Activated T-cell treated with anti-CD3 and anti-CD28 coated beads, Interleukin-2, amount 50 U/mL, for 4 hours (primary cell): ENCODE data around the gene ARHGAP15. TPM values are rescaled to one million over a fixed set of nuclear protein-coding genes. Genes with fewer than 3 reads are reported as not detected.

ENCODE experiments used
- ATAC-seq, 2 donors: fragments of 200-7000 bp; cut with Tn5 transposase; one replicate each; pipeline ENCODE4 v1.10.0; 2021
- DNase-seq: peaks from one replicate; pipeline ENCODE4 v3.0.0-alpha.2; 2020
- H3K27me3 Mint-ChIP-seq: one replicate; pipeline ENCODE4 v1.8.0; 2021; ENCODE audit warnings: low read depth, mixed read lengths
- H3K36me3 Mint-ChIP-seq: one replicate; pipeline ENCODE4 v1.8.0; 2022; ENCODE audit warnings: mixed read lengths; ENCODE audit not compliant: insufficient read depth
- H3K4me1 Mint-ChIP-seq: one replicate; pipeline ENCODE4 v1.8.0; 2021; ENCODE audit warnings: low read depth, mixed read lengths
- H3K4me3 Mint-ChIP-seq: one replicate; pipeline ENCODE4 v1.8.0; 2021; ENCODE audit warnings: mild to moderate bottlenecking, moderate library complexity, mixed read lengths
- H3K9me3 Mint-ChIP-seq: one replicate; pipeline ENCODE4 v1.8.0; 2021; ENCODE audit warnings: mixed read lengths
- total RNA-seq, 3 donors: library from RNA; stranded (reverse); gene quantifications; one replicate each; pipeline ENCODE4 v1.2.1, GENCODE V29; 2021

ARHGAP15 gene
- total RNA-seq, 3 donors from 2014 or later, result 16.3 to 26.5 (median 25.6) TPM

DNA sequence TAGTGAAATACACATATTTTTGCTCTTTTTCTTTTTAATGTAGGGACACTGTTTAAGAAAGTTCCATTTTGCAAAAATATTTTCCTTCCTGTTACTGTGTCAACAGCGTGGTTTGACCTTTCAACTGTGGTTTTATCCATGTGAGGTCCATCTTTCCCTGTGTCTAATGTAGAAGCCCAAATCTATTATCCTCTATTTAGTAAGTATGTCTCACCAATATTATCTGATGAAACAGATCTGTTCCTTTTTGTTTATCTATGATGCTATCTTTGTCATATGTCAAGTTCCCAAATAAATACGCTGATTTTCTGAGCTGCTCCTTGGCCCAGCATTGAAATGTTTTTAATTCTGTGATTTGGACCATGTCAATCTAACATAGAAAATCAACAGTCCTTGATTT lies 3.5 kb upstream of the ARHGAP15 start:
- Mint-ChIP-seq H3K4me1 (peaks cover 26% of the 10 kb centered on the region), H3K36me3 (no peaks in the 10 kb centered on the region), H3K9me3 (no peaks in the 10 kb centered on the region), H3K27me3 (no peaks in the 10 kb centered on the region), H3K4me3 (no peak overlapping the region)
- DNase-seq (no peak), ATAC-seq (no peak)

DNA sequence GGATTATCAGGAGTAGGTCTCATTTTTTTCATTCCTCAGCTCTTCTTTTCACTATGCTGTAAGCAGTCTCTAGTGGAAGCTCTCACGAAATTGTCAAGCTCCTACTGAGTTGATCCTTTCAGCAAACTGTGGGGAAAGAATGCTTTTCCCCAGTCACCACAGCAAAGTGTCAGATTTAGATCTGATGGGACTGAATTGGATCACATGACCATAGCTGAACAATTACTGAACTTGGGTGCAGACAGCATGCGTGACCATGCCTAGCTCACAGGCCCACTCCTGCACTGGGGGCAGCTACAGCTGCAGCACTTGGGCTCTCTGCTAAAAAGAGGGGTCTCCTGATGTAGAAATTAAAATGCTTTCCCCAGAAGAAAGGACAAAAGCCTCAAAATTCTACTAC lies 3.1 kb downstream of the ARHGAP15 start:
- peaks cover 74% of the 10 kb centered on the region for H3K4me1 Mint-ChIP-seq
- peak overlapping the region; percentile 10 for H3K4me3 Mint-ChIP-seq
- peaks cover 3% of the 10 kb centered on the region for H3K9me3 Mint-ChIP-seq
- DNase-seq (no peak), ATAC-seq (peak; percentile 46 to 55)
- H3K36me3 Mint-ChIP-seq, result peaks cover 14% of the 10 kb centered on the region
- H3K27me3 Mint-ChIP-seq, result no peaks in the 10 kb centered on the region

DNA sequence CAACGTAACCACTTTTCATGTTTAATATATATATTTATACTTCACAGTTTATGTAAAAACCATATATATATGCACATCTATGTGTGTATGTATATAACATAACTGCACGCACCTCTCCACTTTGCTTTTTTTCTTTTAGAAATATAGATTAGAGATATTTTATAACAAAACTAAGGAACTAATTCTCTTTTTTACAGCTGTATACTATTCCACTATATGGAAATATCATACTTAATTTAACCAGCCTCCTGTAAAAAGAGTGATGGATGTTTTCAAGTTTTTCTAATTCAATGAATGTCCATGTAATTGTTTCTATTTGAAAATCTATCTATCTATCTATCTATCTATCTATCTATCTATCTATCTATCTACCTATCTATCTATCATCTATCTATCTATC lies 4.6 kb downstream of the ARHGAP15 start:
- Mint-ChIP-seq H3K4me3 (no peak overlapping the region), H3K4me1 (peaks cover 76% of the 10 kb centered on the region), H3K36me3 (peaks cover 14% of the 10 kb centered on the region), H3K9me3 (peaks cover 3% of the 10 kb centered on the region), H3K27me3 (no peaks in the 10 kb centered on the region)
- no peak for ATAC-seq
- no peak for DNase-seq

DNA sequence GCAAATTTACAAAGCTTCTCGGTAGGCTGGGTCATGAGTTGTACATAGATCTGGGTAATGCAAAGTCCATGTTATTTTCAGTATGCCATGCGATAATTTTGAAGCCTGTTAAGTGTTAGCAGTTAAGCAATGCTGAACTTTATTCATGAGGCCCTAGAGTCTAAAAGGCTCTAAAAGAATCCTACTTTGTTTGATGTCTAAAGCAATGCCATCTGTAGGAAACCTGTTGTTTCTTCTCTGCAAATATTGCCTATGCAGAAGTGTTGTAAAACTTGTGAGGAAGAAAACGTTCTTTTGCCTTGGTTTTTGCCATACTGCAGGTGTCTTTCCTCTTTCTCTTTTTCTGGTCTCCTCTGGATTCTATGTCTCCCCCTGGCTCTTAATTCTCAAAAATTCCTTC lies 9.1 kb downstream of the ARHGAP15 start:
- H3K36me3 Mint-ChIP-seq, result peaks cover 22% of the 10 kb centered on the region

DNA sequence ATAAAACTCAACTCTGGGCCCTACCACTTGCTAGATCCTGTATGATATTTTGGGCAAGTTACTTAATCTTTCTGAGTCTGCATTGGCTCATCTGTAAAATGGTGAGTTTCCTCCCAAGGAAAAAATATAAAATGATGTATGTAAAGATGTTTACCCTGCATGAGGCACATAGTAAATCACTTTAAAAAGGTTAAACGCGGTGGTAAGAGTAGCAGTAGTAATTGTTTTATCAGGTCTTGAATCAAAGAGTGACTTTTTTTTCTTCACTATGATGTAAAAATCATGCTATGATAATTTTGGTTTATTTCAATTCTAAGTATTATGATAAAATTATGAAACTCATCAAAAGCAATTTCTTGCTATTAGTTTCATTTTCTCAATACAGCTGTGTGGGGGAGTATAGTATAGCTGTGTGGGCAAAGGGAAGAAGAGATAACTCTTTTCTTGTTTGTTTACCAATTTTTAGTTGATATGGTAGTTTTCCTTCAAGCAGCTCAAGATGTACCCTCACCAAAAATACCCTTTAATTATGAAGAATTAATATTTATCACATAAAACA lies 10.7 kb downstream of the ARHGAP15 start:
- Mint-ChIP-seq H3K4me3 (peak overlapping the region; percentile 75), H3K4me1 (peaks cover 86% of the 10 kb centered on the region), H3K27me3 (no peaks in the 10 kb centered on the region), H3K9me3 (no peaks in the 10 kb centered on the region), H3K36me3 (peaks cover 21% of the 10 kb centered on the region)
- peak; percentile 38 to 65 for ATAC-seq
- no peak for DNase-seq

More for the DNA sequence above, 9.1 kb downstream of the ARHGAP15 start:
- H3K27me3 Mint-ChIP-seq, result no peaks in the 10 kb centered on the region
- H3K4me3 Mint-ChIP-seq, result no peak overlapping the region
- ATAC-seq (no peak), DNase-seq (no peak)
- H3K9me3 Mint-ChIP-seq, result peaks cover 3% of the 10 kb centered on the region
- H3K4me1 Mint-ChIP-seq, result peaks cover 85% of the 10 kb centered on the region

DNA sequence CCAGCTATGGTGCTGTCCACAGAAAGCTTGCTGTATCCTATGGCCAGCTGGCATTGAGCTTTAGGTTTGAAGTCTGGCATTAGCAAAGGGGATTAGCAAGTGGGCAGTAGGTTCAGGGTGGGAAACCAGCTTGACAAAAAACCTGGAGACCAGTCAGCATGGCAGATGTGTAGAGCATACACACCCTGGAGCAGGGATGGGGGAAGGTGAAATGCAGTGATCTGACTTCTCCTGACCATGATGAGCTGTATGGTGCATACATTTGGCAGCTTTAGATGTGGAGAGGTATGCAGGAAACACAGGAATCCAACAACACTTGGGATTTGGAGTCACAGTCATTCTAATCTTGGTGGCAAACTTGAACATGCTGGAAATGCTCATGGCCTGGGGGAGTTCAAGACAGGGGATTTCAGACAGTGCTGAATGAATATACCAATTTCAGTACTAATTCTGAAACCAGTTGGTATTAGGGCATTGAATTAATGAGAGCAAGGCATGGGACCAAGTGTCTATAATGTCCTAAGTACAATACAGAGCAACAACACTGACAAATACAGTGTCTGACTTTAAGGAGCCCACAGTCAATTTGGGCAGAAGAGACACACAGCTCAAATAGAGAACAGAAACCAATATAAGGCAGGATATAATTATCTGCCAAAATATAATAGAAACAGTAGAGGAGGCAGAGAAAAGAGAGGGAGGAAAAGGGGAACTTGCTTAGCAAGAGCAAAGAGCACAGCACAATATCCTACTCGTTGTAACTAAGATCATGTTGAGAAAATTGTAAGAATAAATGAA lies 11.8 kb downstream of the ARHGAP15 start:
- no peak for DNase-seq
- peak overlapping the region; percentile 75 for H3K4me3 Mint-ChIP-seq
- H3K9me3 Mint-ChIP-seq, result no peaks in the 10 kb centered on the region
- H3K27me3 Mint-ChIP-seq, result no peaks in the 10 kb centered on the region
- H3K4me1 Mint-ChIP-seq, result peaks cover 83% of the 10 kb centered on the region
- ATAC-seq, result peak; percentile 44 to 49
- peaks cover 15% of the 10 kb centered on the region for H3K36me3 Mint-ChIP-seq

DNA sequence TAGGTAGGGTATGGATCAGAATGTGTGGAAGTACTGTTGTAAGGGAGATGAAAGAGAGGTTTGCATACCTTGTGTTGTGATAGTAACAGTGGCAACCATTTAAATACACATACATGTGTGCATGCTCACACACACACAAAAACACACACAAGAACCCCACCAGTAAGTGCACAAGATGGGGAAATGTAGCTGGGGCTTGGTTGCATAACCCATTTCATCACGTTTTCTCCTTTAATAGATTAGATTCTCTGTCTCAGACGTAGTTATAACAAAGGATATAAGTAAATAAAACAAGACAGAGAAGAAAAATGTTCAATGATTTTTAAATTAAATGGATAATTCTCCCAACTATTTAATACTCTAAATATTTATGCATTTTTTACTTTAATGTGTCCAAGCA lies 13.4 kb downstream of the ARHGAP15 start:
- Mint-ChIP-seq H3K27me3 (no peaks in the 10 kb centered on the region), H3K4me3 (no peak overlapping the region), H3K36me3 (peaks cover 17% of the 10 kb centered on the region), H3K4me1 (peaks cover 82% of the 10 kb centered on the region), H3K9me3 (no peaks in the 10 kb centered on the region)
- ATAC-seq (no peak), DNase-seq (no peak)

DNA sequence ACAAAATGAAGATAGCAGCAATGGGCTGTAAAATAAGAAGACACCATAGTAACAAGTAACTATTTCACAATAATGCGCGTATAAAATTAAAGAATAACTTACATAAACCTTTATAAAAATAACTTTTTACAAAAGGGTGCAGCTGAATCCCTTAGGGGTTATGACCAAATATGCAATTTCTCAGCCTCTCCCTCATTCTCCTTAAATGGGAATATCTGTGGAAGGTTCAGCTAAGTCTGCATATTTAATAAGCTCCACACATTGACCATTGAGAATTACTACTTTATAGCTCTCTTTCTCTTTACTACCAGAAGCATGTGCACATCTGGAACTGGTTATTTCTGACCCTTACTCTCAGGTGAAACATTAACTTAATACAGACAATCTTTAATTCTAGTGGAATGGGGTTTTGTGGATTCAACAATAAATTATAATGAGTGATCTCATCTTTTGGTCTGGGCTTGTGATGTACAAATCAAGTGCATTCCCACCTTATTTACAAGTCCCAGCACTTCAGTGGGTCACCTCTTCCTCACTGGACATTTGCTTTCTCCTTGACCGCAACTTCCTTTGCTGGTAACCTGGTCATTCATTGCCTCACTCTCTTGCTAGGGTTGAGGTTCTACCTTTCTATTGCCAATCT lies 15.7 kb downstream of the ARHGAP15 start:
- DNase-seq (no peak), ATAC-seq (no peak)
- Mint-ChIP-seq H3K36me3 (peaks cover 13% of the 10 kb centered on the region), H3K4me1 (peaks cover 81% of the 10 kb centered on the region), H3K4me3 (no peak overlapping the region), H3K9me3 (no peaks in the 10 kb centered on the region), H3K27me3 (no peaks in the 10 kb centered on the region)

DNA sequence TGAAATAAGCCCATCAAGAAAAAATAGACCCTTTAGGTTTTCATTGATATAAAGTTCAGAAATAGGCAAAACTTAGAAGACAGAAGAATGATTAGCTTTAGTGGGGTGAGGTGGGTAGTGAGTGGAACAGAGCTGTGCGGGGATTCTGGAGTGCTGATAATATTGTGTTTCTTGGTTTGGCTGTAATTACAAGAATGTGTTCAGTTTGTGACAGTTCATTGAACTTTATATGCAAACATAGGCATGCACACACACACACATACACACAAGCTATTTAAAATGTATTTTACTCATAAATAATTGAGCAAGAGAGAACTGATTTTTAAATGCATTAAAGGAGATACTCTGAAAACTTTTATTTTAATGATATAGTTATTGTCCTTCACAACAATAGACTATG lies 17.1 kb downstream of the ARHGAP15 start:
- peaks cover 13% of the 10 kb centered on the region for H3K36me3 Mint-ChIP-seq
- H3K27me3 Mint-ChIP-seq, result no peaks in the 10 kb centered on the region
- H3K9me3 Mint-ChIP-seq, result no peaks in the 10 kb centered on the region
- H3K4me1 Mint-ChIP-seq, result peaks cover 81% of the 10 kb centered on the region
- no peak overlapping the region for H3K4me3 Mint-ChIP-seq
- no peak for DNase-seq
- no peak for ATAC-seq

DNA sequence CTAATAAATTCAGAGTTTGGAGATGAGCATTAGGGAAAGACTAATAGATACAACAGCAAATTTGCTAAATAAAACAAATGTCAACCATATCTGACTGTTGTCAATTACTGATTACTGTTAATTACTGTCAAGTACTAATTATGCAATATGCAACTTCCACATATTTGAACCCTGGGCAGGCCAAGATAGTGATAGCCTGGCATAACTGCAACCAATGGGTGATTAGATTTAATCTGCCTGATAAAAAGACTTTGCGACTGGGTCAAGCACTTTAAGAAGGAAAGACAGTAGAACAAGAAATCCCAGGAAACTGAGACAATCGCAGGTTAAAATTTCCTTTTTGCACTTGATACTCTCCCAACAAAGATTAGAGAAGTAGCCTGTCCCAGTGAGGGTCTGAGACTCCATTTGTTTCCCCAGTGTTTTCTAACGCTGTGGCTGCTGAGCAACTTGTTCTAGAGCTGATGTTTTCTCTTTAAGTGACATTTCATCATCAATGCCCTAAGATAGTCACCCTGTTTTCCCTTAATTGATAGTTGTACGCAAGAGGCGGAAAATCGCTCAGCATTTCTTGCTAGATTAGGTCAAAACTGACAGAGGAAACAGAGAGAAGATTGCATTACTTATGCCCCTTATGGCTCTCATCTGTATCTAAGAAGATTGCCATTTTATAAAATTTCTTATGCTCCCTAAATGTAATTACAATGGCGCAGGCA lies 17.8 kb downstream of the ARHGAP15 start:
- no peaks in the 10 kb centered on the region for H3K9me3 Mint-ChIP-seq
- no peaks in the 10 kb centered on the region for H3K27me3 Mint-ChIP-seq
- peaks cover 81% of the 10 kb centered on the region for H3K4me1 Mint-ChIP-seq
- ATAC-seq (no peak), DNase-seq (no peak)
- peaks cover 15% of the 10 kb centered on the region for H3K36me3 Mint-ChIP-seq
- H3K4me3 Mint-ChIP-seq, result no peak overlapping the region

DNA sequence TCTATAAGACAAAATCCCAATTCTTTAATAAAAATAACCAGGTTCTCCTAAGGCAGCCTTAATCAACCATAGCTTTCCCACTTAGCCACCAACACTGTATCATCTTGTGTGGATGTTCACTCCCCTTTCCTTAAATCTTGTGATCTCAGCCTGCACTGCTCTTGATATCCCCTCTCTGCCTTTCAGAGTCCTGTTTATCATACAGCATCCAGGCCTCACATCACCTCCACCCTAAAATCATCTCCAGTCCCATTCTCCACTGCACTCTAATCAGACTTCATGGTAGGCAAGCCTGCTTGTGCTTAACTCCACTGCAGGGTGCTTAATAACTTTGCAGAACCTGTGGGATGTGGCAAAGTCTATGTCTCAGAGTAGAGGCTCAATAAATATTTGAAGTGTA lies 18.8 kb downstream of the ARHGAP15 start:
- DNase-seq (no peak), ATAC-seq (peak in 1 of 2 donors; percentile 17)
- H3K4me1 Mint-ChIP-seq, result peaks cover 85% of the 10 kb centered on the region
- H3K4me3 Mint-ChIP-seq, result no peak overlapping the region
- H3K27me3 Mint-ChIP-seq, result no peaks in the 10 kb centered on the region
- peaks cover 12% of the 10 kb centered on the region for H3K36me3 Mint-ChIP-seq
- no peaks in the 10 kb centered on the region for H3K9me3 Mint-ChIP-seq

DNA sequence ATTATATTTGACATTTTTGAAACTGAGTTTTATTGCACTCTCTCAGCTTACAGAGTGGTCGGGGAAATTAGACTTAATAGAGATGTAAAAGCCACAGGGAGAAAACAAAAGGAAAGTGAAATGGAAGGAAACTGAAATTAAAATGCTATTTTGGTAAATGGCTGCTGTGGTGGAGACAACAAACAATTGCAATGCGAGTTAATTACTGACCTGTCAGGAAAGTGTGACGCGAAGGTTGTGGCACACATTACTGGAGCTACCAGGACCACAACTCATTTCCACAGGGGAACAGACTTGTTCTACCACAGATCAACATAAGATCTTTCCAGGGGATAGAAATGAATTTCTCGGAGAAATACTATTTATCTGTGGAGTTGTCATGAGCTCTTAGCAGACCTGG lies 19.5 kb downstream of the ARHGAP15 start:
- H3K4me1 Mint-ChIP-seq, result peaks cover 86% of the 10 kb centered on the region
- H3K4me3 Mint-ChIP-seq, result peak overlapping the region; percentile 13
- no peaks in the 10 kb centered on the region for H3K9me3 Mint-ChIP-seq
- DNase-seq (no peak), ATAC-seq (no peak)
- H3K36me3 Mint-ChIP-seq, result peaks cover 11% of the 10 kb centered on the region
- no peaks in the 10 kb centered on the region for H3K27me3 Mint-ChIP-seq

DNA sequence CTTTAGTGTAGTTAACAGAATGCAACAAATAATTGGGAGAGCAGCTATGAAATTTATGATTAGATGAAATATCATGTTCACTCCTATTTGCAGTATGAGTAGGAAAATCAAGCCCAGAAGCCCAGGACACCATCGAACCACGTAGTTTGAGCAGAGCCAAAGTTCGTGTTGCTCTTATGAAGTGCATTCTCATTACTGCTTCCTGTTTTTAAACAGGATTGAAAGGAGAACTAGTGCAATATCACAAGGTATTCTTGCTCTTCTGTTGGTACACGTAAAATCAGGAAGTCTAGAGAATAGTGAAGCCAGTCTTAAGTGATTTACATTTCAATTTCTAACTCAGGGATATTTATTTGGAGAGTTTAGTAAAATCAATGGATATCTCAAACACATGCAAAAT lies 21.1 kb downstream of the ARHGAP15 start:
- Mint-ChIP-seq H3K4me1 (peaks cover 86% of the 10 kb centered on the region), H3K36me3 (peaks cover 9% of the 10 kb centered on the region), H3K9me3 (no peaks in the 10 kb centered on the region), H3K27me3 (no peaks in the 10 kb centered on the region), H3K4me3 (peak overlapping the region; percentile 58)
- ATAC-seq, result peak; percentile 25 to 50
- DNase-seq, result no peak

DNA sequence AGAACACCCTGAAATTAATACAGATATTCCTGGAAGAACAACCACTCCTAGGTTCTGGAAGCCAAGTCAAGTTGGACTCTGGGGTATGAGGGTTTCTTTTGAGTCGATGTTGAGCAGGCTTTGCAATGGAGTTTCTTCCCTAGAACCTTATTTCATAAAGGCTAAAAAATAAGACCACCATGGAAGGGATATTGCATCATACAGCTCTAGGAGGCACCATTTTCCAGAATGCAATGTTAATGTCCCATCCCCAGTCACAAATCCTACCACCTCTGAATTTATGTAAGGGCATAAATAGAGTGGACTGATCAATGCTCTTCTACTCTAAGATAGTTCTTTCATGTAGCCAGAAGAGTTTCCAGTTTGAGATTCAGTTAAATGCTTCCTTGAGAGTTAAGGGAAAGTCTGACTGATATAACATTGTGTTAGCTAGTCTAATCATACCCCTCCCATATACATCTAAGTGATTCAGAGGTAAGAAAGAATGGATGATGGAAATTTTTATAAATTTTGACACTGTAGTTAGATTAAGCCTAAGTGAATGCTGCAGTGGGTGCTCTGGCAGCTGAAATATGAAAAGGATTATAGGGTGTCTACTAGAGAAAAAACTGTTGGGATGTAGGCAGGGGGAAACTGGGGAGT lies 22.0 kb downstream of the ARHGAP15 start:
- H3K36me3 Mint-ChIP-seq, result peaks cover 15% of the 10 kb centered on the region
- H3K27me3 Mint-ChIP-seq, result no peaks in the 10 kb centered on the region
- DNase-seq (no peak), ATAC-seq (peak; percentile 54 to 61)
- peak overlapping the region; percentile 34 for H3K4me3 Mint-ChIP-seq
- H3K4me1 Mint-ChIP-seq, result peaks cover 88% of the 10 kb centered on the region
- no peaks in the 10 kb centered on the region for H3K9me3 Mint-ChIP-seq
